Right atrium auricular region (tissue), 2 donors: ENCODE data around the gene TPSB2. TPM values are rescaled to one million over a fixed set of nuclear protein-coding genes. Genes with fewer than 3 reads are reported as not detected.

Experiments
- DNase-seq: peaks from one replicate; pipeline ENCODE4 v3.0.0-alpha.2; 2019; ENCODE audit warnings: low spot score
- H3K27ac ChIP-seq, 2 donors: fragments of 200-600 bp; sonication (generic); 1 replicate in 1 of 2; 2 replicates in 1 of 2; pipeline ENCODE4 v1.5.1; 2016 to 2019
- H3K27me3 ChIP-seq, 2 donors: fragments of 200-600 bp; sonication (generic); one replicate each; pipeline versions ENCODE4 v1.5.1 to v1.6.0; 2017 to 2019
- H3K36me3 ChIP-seq: fragments of 200-600 bp; sonication (generic); one replicate; pipeline ENCODE4 v1.5.1; 2016
- H3K4me1 ChIP-seq, 2 donors: fragments of 200-600 bp; sonication (generic); one replicate each; pipeline versions ENCODE4 v1.5.1 to v1.6.0; 2017 to 2019
- H3K4me3 ChIP-seq, 2 donors: fragments of 200-600 bp; sonication (generic); 1 replicate in 1 of 2; 2 replicates in 1 of 2; pipeline ENCODE4 v1.5.1; 2017 to 2019; ENCODE audit warnings: mild to moderate bottlenecking in 1 of 2, moderate library complexity in 1 of 2
- H3K9me3 ChIP-seq, 2 donors: fragments of 200-600 bp; sonication (generic); one replicate each; pipeline ENCODE4 v1.5.1; 2019
- total RNA-seq, 2 donors: library from RNA; depleted of rRNA; stranded (reverse); fragments of >200 nt; gene quantifications; one replicate each; pipeline ENCODE4 v1.1.0, GENCODE V29; 2016
- TF ChIP-seq, protein P1 (sequence below), 2 donors: fragments of 200-600 bp; sonication (generic); IDR thresholded peaks; one replicate each; pipeline ENCODE4 v1.5.1; 2019; ENCODE audit warnings: antibody characterized with exemption in 2 of 2

The TPSB2 gene
- total RNA-seq, 2 donors from 2014 or later, result 1.2 to 12.5 TPM

DNA sequence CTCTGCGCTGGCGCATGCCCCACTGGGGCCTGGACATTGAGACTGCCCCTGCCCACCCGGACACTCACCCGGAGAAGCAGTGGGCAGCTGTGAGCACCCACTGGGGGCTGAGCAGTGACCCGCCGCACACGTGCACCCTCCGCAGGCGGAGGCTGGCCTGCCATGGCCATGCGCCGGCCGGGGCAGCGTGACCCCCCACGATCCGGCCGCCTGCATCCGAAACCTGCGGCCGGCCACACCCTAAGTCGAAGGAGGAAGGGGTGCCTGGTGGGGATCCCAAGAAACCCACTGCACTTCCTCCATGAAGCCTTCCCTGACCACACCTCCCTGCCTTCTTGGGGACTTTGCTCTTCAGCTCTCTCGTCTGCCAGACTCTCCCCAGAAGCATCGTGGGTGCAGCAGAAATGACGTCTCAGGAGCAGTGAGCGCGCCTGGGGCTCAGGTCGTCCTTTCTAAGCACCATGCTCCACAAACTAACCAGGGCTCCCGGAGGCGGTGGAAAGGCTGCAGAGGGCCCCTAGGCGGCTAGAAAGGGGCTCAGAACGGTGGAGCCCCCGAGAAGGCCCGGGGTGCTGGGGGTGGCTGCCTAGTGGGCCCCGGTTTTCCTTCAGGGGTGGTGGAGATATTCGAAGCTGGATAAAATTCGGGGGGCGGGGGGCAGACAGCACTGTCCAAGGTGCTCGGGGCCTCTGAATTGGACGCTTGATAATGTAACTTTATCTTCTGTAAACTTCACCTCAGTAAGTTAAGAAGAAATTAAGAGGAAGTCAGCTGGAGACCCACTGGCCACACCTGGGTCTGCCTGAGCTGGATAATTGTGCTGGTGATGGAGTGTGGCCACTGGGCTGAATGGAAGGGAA, 6.4 kb downstream of the TPSB2 start:
- Histone ChIP-seq H3K36me3 (no peaks in the 10 kb centered on the region), H3K27me3 (no peaks in the 10 kb centered on the region), H3K4me1 (no peaks in the 10 kb centered on the region), H3K27ac (no peak overlapping the region), H3K9me3 (no peaks in the 10 kb centered on the region), H3K4me3 (no peak overlapping the region)
- DNase-seq, result no peak
- TF ChIP-seq, protein P1, sequence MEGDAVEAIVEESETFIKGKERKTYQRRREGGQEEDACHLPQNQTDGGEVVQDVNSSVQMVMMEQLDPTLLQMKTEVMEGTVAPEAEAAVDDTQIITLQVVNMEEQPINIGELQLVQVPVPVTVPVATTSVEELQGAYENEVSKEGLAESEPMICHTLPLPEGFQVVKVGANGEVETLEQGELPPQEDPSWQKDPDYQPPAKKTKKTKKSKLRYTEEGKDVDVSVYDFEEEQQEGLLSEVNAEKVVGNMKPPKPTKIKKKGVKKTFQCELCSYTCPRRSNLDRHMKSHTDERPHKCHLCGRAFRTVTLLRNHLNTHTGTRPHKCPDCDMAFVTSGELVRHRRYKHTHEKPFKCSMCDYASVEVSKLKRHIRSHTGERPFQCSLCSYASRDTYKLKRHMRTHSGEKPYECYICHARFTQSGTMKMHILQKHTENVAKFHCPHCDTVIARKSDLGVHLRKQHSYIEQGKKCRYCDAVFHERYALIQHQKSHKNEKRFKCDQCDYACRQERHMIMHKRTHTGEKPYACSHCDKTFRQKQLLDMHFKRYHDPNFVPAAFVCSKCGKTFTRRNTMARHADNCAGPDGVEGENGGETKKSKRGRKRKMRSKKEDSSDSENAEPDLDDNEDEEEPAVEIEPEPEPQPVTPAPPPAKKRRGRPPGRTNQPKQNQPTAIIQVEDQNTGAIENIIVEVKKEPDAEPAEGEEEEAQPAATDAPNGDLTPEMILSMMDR (IDR thresholded peaks at IDR 0.05), result no peak

DNA sequence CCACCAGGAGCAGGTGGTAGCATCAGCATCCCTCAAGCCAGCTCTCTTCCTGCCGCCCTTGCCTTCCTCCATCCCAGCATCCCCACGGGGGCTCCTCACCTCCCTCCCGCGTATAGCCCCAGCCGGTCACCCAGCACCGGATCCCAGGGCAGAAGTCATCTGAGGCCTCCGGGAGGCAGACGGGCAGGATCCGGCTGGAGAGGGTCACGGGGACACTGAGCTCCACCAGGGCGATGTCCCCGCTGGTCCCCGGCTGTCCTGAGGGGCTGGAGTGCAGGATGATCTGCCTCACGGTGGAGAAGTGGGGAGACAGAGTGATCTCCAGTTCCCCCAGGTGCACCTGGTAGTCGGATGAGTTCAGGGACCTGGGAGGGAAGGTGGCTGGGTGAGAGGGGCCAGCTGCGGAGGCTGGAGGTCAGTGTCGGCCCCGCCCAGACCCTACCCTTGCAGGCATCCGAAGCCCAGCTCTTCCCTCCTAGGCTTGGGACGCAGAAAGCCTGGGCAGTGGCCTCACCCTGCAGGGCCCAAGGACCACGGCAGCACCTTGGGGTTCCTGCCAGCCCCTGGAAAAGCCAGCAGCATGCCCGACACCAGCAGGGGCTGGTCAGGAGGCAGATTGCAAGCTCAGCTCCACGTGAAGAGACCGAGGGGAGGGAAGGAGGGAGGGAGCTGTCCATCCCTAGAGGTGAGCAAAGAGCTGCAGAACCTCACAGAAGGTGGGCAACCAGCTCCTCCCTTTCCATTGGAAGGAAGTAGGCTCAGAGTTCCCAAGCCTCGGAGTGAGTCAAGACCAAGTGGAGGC, 7.2 kb downstream of the TPSB2 start:
- H3K9me3 ChIP-seq, result no peaks in the 10 kb centered on the region
- H3K4me3 ChIP-seq, result no peak overlapping the region
- H3K27ac ChIP-seq, result no peak overlapping the region
- H3K36me3 ChIP-seq, result no peaks in the 10 kb centered on the region
- H3K27me3 ChIP-seq, result no peaks in the 10 kb centered on the region
- DNase-seq, result no peak
- H3K4me1 ChIP-seq, result no peaks in the 10 kb centered on the region
- TF ChIP-seq, protein P1 (IDR thresholded peaks at IDR 0.05), result no peak

DNA sequence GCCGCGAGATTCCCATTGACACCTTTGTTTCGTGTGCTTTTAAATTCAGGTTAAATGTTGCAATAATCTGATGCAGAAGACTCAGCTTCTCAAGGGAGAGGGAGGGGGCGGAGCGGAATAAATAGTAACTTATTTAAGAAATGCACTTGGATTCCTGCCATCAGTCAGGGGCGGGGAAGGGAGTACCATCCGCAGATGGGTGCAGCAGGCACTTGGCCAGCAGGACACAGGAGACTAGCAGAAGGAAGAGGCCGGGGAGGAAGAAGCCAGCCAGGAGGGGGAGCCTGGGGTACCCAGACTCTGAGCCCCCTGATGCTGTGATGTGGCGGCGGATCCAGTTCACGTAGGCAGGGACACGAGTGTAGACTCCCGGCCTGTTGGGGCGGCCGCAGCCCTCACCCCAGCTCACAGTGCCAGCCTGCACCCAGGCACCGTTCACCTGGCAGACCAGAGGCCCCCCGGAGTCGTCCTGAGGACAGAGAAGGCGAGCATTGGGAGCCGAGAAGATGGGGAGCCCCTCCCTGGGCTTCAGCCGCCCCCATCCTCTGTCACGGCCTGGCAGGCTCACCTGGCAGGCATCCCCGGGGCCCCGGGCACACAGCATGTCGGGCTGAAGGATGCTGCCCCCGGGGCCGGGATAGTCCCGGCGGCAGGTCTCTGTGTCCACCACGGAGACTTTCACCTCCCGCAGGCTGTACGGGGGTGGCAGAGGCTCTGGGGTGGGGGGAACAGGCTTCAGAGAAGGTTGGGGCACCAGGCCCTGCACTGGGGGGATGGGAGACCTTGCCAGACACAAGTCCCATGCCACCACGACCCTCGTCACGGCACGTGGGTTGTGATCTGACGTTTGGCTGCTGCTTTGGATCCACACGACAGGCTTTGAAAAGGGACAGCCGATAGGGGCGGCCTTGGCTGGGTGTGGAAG, 8.1 kb downstream of the TPSB2 start:
- Histone ChIP-seq H3K9me3 (no peaks in the 10 kb centered on the region), H3K27ac (no peak overlapping the region), H3K36me3 (no peaks in the 10 kb centered on the region), H3K4me1 (no peaks in the 10 kb centered on the region), H3K27me3 (no peaks in the 10 kb centered on the region), H3K4me3 (no peak overlapping the region)
- TF ChIP-seq, protein P1 (IDR thresholded peaks at IDR 0.05), result no peak
- no peak for DNase-seq

DNA sequence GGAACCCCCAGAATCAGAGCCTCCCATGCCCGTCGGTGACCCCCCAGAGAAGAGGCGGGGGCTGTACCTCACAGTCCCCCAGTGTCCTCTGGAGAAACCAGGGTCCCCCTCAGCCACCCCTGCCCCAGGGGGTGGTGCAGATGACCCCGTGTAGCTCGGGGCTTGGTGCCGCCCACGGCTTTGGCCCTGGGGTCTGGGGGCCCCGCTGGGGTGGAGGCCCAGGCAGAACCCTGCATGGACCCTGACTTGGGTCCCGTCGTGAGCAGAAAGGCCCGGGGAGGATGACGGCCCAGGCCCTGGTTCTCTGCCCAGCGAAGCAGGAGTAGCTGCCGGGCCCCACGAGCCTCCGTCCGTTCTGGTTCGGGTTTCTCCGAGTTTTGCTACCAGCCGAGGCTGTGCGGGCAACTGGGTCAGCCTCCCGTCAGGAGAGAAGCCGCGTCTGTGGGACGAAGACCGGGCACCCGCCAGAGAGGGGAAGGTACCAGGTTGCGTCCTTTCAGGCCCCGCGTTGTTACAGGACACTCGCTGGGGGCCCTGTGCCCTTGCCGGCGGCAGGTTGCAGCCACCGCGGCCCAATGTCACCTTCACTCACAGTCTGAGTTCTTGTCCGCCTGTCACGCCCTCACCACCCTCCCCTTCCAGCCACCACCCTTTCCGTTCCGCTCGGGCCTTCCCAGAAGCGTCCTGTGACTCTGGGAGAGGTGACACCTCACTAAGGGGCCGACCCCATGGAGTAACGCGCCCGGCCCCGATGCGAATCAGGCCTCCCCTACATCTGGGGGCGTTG, 8.9 kb downstream of the TPSB2 start:
- DNase-seq, result no peak
- no peaks in the 10 kb centered on the region for H3K9me3 ChIP-seq
- H3K27ac ChIP-seq, result no peak overlapping the region
- no peaks in the 10 kb centered on the region for H3K36me3 ChIP-seq
- TF ChIP-seq, protein P1 (IDR thresholded peaks at IDR 0.05), result no peak
- H3K27me3 ChIP-seq, result no peaks in the 10 kb centered on the region
- H3K4me3 ChIP-seq, result no peak overlapping the region
- H3K4me1 ChIP-seq, result no peaks in the 10 kb centered on the region
